WERI-Rb-1 (cell line): ENCODE measurements around the gene LYRM4.

Source experiments
- DNase-seq: peaks from one replicate; pipeline ENCODE4 v3.0.0-alpha.2; 2020
- H3K27ac ChIP-seq: fragments of 250-450 bp; sonication (Bioruptor Pico); 2 replicates; pipeline ENCODE4 v1.5.1; 2020; ENCODE audit warnings: mild to moderate bottlenecking, moderate library complexity
- H3K27me3 ChIP-seq: fragments of 250-450 bp; sonication (Bioruptor Pico); 2 replicates; pipeline ENCODE4 v1.5.1; 2021; ENCODE audit warnings: mild to moderate bottlenecking, low read depth, moderate library complexity; ENCODE audit not compliant: insufficient read depth, severe bottlenecking
- H3K36me3 ChIP-seq: fragments of 250-450 bp; sonication (Bioruptor Pico); 2 replicates; pipeline ENCODE4 v1.5.1; 2020; ENCODE audit warnings: mild to moderate bottlenecking, moderate library complexity
- H3K4me3 ChIP-seq: 2 replicates; pipeline ENCODE4 v1.5.1; 2011; ENCODE audit warnings: low read depth, mild to moderate bottlenecking, control low read depth, low read length
- H3K9me3 ChIP-seq: fragments of 250-450 bp; sonication (Bioruptor Pico); 2 replicates; pipeline ENCODE4 v1.5.1; 2021; ENCODE audit warnings: mild to moderate bottlenecking, moderate library complexity; ENCODE audit not compliant: severe bottlenecking
- CTCF ChIP-seq: IDR thresholded peaks from 2 replicates; pipeline ENCODE4 v1.5.1; 2011; ENCODE audit warnings: low read depth, mild to moderate bottlenecking, control low read depth, inconsistent platforms, low read length

Gene LYRM4

GRCh38 chr6:5095236-5095635 lies 165.5 kb downstream of the LYRM4 start:
- no peaks in the 10 kb centered on the region for H3K9me3 ChIP-seq
- H3K27ac ChIP-seq: no peak overlapping the region
- no peak for TF ChIP-seq CTCF

GRCh38 chr6:5094327-5094726 lies 166.4 kb downstream of the LYRM4 start:
- no peak for TF ChIP-seq CTCF
- Histone ChIP-seq H3K36me3 (no peaks in the 10 kb centered on the region), H3K27ac (no peak overlapping the region), H3K4me3 (no peak overlapping the region), H3K9me3 (no peaks in the 10 kb centered on the region), H3K27me3 (no peaks in the 10 kb centered on the region)
- DNase-seq: no peak

More at GRCh38 chr6:5095236-5095635, 165.5 kb downstream of the LYRM4 start:
- DNase-seq: no peak
- no peaks in the 10 kb centered on the region for H3K36me3 ChIP-seq
- H3K27me3 ChIP-seq: no peaks in the 10 kb centered on the region
- no peak overlapping the region for H3K4me3 ChIP-seq

- no peaks in the 10 kb centered on the region for H3K9me3 ChIP-seq
- no peak overlapping the region for H3K27ac ChIP-seq
- DNase-seq: no peak
- H3K36me3 ChIP-seq: no peaks in the 10 kb centered on the region
- H3K4me3 ChIP-seq: no peak overlapping the region
- TF ChIP-seq CTCF: no peak
- H3K27me3 ChIP-seq: no peaks in the 10 kb centered on the region
Measured at GRCh38 chr6:5093231-5094015, 167.3 kb downstream of the LYRM4 start.

GRCh38 chr6:5091210-5092069 lies 169.3 kb downstream of the LYRM4 start:
- no peaks in the 10 kb centered on the region for H3K36me3 ChIP-seq
- peaks cover 3% of the 10 kb centered on the region for H3K27me3 ChIP-seq
- TF ChIP-seq CTCF: no peak
- no peak overlapping the region for H3K27ac ChIP-seq
- no peak overlapping the region for H3K4me3 ChIP-seq
- no peak for DNase-seq
- H3K9me3 ChIP-seq: no peaks in the 10 kb centered on the region

- no peak for TF ChIP-seq CTCF
- H3K4me3 ChIP-seq: no peak overlapping the region
- H3K27me3 ChIP-seq: peaks cover 9% of the 10 kb centered on the region
- no peaks in the 10 kb centered on the region for H3K36me3 ChIP-seq
- DNase-seq: no peak
- H3K27ac ChIP-seq: no peak overlapping the region
- H3K9me3 ChIP-seq: no peaks in the 10 kb centered on the region
Measured at GRCh38 chr6:5090603-5091002, 170.1 kb downstream of the LYRM4 start.
